Astrocyte (in vitro differentiated cells and primary cell): ENCODE results near the gene SHB. TPM values are rescaled to one million over a fixed set of nuclear protein-coding genes. Genes with fewer than 3 reads are reported as not detected.

ENCODE experiments used
- DNase-seq: peaks from one replicate; pipeline ENCODE4 v3.0.0-alpha.2; 2010; ENCODE audit warnings: low read depth
- FAIRE-seq: peaks from 2 replicates; lab custom pipeline; 2011; peaks lifted over from hg19 to GRCh38; lab: Jason Lieb, UNC
- H2AFZ ChIP-seq: 2 replicates; pipeline ENCODE4 v1.6.0; 2012; ENCODE audit warnings: low read depth, low read length, inconsistent platforms
- H3K27ac ChIP-seq: 2 replicates; pipeline ENCODE4 v1.5.1; 2011; ENCODE audit warnings: low read depth, low read length, inconsistent platforms
- H3K27me3 ChIP-seq: 2 replicates; pipeline ENCODE4 v1.6.0; 2011; ENCODE audit warnings: low read length, inconsistent platforms; ENCODE audit not compliant: insufficient read depth
- H3K36me3 ChIP-seq: 2 replicates; pipeline ENCODE4 v1.5.1; 2011; ENCODE audit warnings: low read length, inconsistent platforms; ENCODE audit not compliant: insufficient read depth
- H3K4me1 ChIP-seq: 2 replicates; pipeline ENCODE4 v1.5.1; 2011; ENCODE audit warnings: low read length, inconsistent platforms; ENCODE audit not compliant: insufficient read depth
- H3K4me2 ChIP-seq: 2 replicates; pipeline ENCODE4 v1.6.0; 2012; ENCODE audit warnings: low read length, inconsistent platforms
- H3K4me3 ChIP-seq: 2 replicates; pipeline ENCODE4 v1.5.1; 2011; ENCODE audit warnings: low read depth, mild to moderate bottlenecking, low read length, inconsistent platforms; ENCODE audit not compliant: insufficient read depth
- H3K79me2 ChIP-seq: 2 replicates; pipeline ENCODE4 v1.6.0; 2012; ENCODE audit warnings: mild to moderate bottlenecking, low read length, inconsistent platforms; ENCODE audit not compliant: insufficient read depth
- H3K9ac ChIP-seq: 2 replicates; pipeline ENCODE4 v1.6.0; 2012; ENCODE audit warnings: mild to moderate bottlenecking, low read length, inconsistent platforms
- H3K9me3 ChIP-seq: 2 replicates; pipeline ENCODE4 v1.5.1; 2012; ENCODE audit warnings: low read depth, mild to moderate bottlenecking, low read length, inconsistent platforms; ENCODE audit not compliant: insufficient read depth
- H4K20me1 ChIP-seq: 2 replicates; pipeline ENCODE4 v1.6.0; 2012; ENCODE audit warnings: low read length, inconsistent platforms; ENCODE audit not compliant: insufficient read depth
- H3K27ac Mint-ChIP-seq: one replicate; pipeline ENCODE4 v1.8.0; 2021; ENCODE audit warnings: mild to moderate bottlenecking, mixed read lengths; ENCODE audit not compliant: unreplicated experiment
- H3K27me3 Mint-ChIP-seq: one replicate; pipeline ENCODE4 v1.8.0; 2021; ENCODE audit warnings: low read depth, mixed read lengths; ENCODE audit not compliant: unreplicated experiment
- H3K36me3 Mint-ChIP-seq: one replicate; pipeline ENCODE4 v1.8.0; 2021; ENCODE audit warnings: low read depth, mixed read lengths; ENCODE audit not compliant: unreplicated experiment
- H3K4me1 Mint-ChIP-seq: one replicate; pipeline ENCODE4 v1.8.0; 2021; ENCODE audit warnings: low read depth, mixed read lengths; ENCODE audit not compliant: unreplicated experiment
- H3K4me3 Mint-ChIP-seq: one replicate; pipeline ENCODE4 v1.8.0; 2021; ENCODE audit warnings: mild to moderate bottlenecking, moderate library complexity, mixed read lengths; ENCODE audit not compliant: unreplicated experiment
- H3K9me3 Mint-ChIP-seq: one replicate; pipeline ENCODE4 v1.8.0; 2021; ENCODE audit warnings: mild to moderate bottlenecking, mixed read lengths; ENCODE audit not compliant: unreplicated experiment
- CTCF ChIP-seq: IDR thresholded peaks from 2 replicates; pipeline ENCODE4 v1.5.1; 2011; ENCODE audit warnings: low read depth, mild to moderate bottlenecking, inconsistent platforms, low read length, moderate library complexity; ENCODE audit not compliant: insufficient read depth
- EZH2 ChIP-seq: IDR thresholded peaks from 2 replicates; pipeline ENCODE4 v1.6.1; 2012; ENCODE audit warnings: mild to moderate bottlenecking, low read length, inconsistent platforms; ENCODE audit not compliant: insufficient read depth
- total RNA-seq: library from RNA; stranded (reverse); gene quantifications from 2 replicates; pipeline ENCODE4 v1.2.1, GENCODE V29; 2021

Gene SHB
- total RNA-seq, 1 donor from 2014 or later: 53.4 TPM

GRCh38 chr9:38041564-38042243 is 27.3 kb downstream of the SHB start:
- Histone ChIP-seq H3K9ac (no peak overlapping the region), H3K79me2 (peaks cover 99% of the 10 kb centered on the region), H2AFZ (no peak overlapping the region), H3K27me3 (no peaks in the 10 kb centered on the region), H3K27ac (no peak overlapping the region), H4K20me1 (peaks cover 77% of the 10 kb centered on the region), H3K4me1 (peaks cover 44% of the 10 kb centered on the region), H3K4me2 (no peak overlapping the region), H3K4me3 (no peak overlapping the region), H3K36me3 (no peaks in the 10 kb centered on the region), H3K9me3 (no peaks in the 10 kb centered on the region)
- Mint-ChIP-seq H3K36me3 (peaks cover 10% of the 10 kb centered on the region), H3K27me3 (no peaks in the 10 kb centered on the region), H3K4me3 (no peak overlapping the region), H3K4me1 (peaks cover 81% of the 10 kb centered on the region), H3K27ac (no peak overlapping the region), H3K9me3 (no peaks in the 10 kb centered on the region)
- DNase-seq (no peak), FAIRE-seq (no peak)
- TF ChIP-seq CTCF: no peak

DNA sequence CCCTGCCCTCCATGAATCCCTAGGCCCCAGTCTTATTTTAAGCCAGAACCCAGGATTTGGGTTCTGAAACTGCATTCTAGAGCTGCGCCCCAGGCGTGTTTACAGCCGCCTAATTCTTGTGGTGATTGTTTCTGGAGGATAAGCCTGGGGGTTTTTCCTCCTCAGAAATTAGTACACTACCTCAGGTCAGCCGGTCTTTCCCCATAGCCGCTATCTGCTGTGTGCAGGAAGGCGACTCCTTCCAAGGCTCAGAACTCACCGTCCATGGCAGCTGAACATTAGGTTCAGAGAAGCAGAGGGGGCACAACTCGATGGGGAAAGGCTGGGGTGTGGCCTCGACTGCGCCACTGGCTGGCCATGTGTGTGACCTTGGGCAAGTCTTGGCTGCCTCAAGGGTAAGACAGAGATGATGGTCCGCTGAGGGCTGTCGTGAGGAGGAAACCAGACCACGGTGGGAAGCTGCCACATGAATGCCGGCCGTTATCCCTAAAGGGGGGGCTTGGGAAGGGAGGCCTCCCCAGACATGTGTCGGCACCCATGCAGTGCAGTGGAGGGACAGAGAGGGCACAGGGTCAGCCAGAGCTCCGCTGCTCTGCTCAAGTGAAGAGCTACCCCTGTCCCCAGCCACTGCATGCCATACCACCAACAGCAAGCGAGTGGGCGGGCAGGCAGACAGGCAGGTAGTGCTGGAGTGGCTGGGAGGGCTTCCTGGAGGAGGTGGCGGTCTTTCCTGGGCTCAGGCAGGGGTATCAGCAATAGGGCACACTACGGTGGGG is 28.9 kb downstream of the SHB start:
- H3K36me3 Mint-ChIP-seq: peaks cover 10% of the 10 kb centered on the region
- peaks cover 51% of the 10 kb centered on the region for H3K4me1 ChIP-seq
- no peak overlapping the region for H3K4me3 Mint-ChIP-seq
- peak overlapping the region; percentile 62 for H3K27ac Mint-ChIP-seq
- FAIRE-seq: no peak
- peaks cover 99% of the 10 kb centered on the region for H3K79me2 ChIP-seq
- peak overlapping the region; percentile 58 for H3K4me2 ChIP-seq
- peaks cover 76% of the 10 kb centered on the region for H4K20me1 ChIP-seq
- peaks cover 84% of the 10 kb centered on the region for H3K4me1 Mint-ChIP-seq
- no peaks in the 10 kb centered on the region for H3K9me3 ChIP-seq
- no peak for DNase-seq
- H2AFZ ChIP-seq: no peak overlapping the region
- no peaks in the 10 kb centered on the region for H3K36me3 ChIP-seq
- H3K27me3 ChIP-seq: no peaks in the 10 kb centered on the region
- no peak overlapping the region for H3K4me3 ChIP-seq
- no peaks in the 10 kb centered on the region for H3K27me3 Mint-ChIP-seq
- H3K9me3 Mint-ChIP-seq: no peaks in the 10 kb centered on the region
- TF ChIP-seq CTCF (no peak), EZH2 (no peak)
- peak overlapping the region; percentile 57 for H3K27ac ChIP-seq
- H3K9ac ChIP-seq: peak overlapping the region; percentile 61
